ENCODE measurements around the gene ANKHD1. TPM values are rescaled to one million over a fixed set of nuclear protein-coding genes. Genes with fewer than 3 reads are reported as not detected.

Gene ANKHD1
- total and polyA plus RNA-seq, 9 donors, result 48.3 to 141 (median 110) TPM

DNA sequence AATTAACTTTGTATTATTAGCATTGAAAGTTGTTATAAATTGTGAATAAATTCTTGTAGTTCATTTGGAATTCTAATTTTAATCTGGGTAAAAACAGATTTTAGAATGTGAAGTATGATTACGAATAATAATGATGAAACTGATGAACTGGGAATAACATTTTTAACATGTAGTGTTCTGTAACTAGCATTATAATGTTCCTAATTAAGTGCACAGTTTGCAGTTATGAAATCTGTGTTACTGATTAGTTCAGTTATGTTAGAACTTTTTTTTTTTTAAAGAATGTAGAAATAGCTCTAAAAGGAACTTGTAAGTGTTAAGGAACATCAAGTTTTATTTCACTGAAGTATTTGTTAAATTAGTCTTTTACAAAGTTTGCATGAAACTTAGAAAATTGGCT, 97.0 kb downstream of the ANKHD1 start:
- no peak overlapping the region for H3K4me3 ChIP-seq
- intact Hi-C loops (cut with DNase I), result no loop called here
- no peaks in the 10 kb centered on the region for H3K36me3 ChIP-seq
- TF ChIP-seq, protein P1, sequence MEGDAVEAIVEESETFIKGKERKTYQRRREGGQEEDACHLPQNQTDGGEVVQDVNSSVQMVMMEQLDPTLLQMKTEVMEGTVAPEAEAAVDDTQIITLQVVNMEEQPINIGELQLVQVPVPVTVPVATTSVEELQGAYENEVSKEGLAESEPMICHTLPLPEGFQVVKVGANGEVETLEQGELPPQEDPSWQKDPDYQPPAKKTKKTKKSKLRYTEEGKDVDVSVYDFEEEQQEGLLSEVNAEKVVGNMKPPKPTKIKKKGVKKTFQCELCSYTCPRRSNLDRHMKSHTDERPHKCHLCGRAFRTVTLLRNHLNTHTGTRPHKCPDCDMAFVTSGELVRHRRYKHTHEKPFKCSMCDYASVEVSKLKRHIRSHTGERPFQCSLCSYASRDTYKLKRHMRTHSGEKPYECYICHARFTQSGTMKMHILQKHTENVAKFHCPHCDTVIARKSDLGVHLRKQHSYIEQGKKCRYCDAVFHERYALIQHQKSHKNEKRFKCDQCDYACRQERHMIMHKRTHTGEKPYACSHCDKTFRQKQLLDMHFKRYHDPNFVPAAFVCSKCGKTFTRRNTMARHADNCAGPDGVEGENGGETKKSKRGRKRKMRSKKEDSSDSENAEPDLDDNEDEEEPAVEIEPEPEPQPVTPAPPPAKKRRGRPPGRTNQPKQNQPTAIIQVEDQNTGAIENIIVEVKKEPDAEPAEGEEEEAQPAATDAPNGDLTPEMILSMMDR (IDR thresholded peaks at IDR 0.05), result no peak
- no peak for TF ChIP-seq POLR2A (IDR thresholded peaks at IDR 0.05)
- no peak for TF ChIP-seq EP300 (IDR thresholded peaks at IDR 0.05)
- WGBS, 3 donors, result 55 to 80% (median 62%) methylated on average over 1 of the region's 1 CpG
- no peaks in the 10 kb centered on the region for H3K4me1 ChIP-seq (ENCODE audit: insufficient read depth)
- no peak for DNase-seq
- H3K9me3 ChIP-seq, result no peaks in the 10 kb centered on the region
- H3K27ac ChIP-seq, result no peak overlapping the region
- H3K27me3 ChIP-seq, result no peaks in the 10 kb centered on the region

DNA sequence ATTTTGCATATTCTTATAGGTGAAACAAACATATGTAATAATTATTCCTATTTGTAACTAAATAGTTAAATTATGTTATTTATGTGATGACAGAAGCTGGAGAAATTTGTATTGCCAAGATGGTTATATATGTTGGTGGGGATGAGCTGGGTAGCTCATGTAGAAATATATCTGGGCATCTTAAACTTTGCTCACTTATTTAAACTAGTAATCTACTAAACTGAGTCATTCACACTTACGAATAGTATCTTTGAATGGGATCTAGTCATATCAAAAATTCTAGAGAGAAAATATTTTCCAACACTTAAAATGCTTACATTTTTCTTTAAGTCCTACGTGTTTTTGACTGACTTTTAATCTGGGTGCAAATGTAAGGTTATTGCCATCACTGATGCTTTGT, 101.2 kb downstream of the ANKHD1 start:
- TF ChIP-seq POLR2A (IDR thresholded peaks at IDR 0.05), result no peak
- no peak for TF ChIP-seq EP300 (IDR thresholded peaks at IDR 0.05)
- TF ChIP-seq, protein P1 (IDR thresholded peaks at IDR 0.05), result no peak
- no peaks in the 10 kb centered on the region for H3K36me3 ChIP-seq
- no peaks in the 10 kb centered on the region for H3K4me1 ChIP-seq (ENCODE audit: insufficient read depth)
- no peaks in the 10 kb centered on the region for H3K27me3 ChIP-seq
- WGBS, 3 donors, result 92 to 97% (median 94%) methylated on average over 2 of the region's 2 CpGs
- H3K4me3 ChIP-seq, result no peak overlapping the region
- H3K9me3 ChIP-seq, result no peaks in the 10 kb centered on the region
- intact Hi-C loops (cut with DNase I), result no loop called here
- DNase-seq, result no peak
- no peak overlapping the region for H3K27ac ChIP-seq

DNA sequence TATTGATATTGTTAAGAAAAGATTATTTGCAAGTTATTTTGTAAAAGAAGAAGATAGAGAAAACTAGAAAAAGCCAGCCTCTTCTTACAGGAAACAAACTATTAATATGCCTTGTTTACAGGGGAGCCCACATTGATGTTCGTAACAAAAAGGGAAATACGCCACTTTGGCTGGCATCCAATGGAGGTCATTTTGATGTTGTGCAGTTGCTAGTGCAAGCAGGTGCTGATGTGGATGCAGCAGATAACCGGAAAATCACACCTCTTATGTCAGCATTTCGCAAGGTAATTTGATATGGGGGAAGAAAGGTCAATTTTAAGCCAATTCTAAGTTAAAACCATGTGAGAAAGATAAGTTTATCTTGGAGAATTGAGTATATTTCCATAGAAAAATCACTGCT, 108.3 kb downstream of the ANKHD1 start:
- Histone ChIP-seq H3K9me3 (no peaks in the 10 kb centered on the region), H3K27ac (no peak overlapping the region), H3K4me3 (no peak overlapping the region), H3K4me1 (ENCODE audit: insufficient read depth) (no peaks in the 10 kb centered on the region), H3K36me3 (no peaks in the 10 kb centered on the region), H3K27me3 (no peaks in the 10 kb centered on the region)
- WGBS, 3 donors, result 65 to 71% (median 65%) methylated on average over 4 of the region's 4 CpGs
- TF ChIP-seq EP300 (IDR thresholded peaks at IDR 0.05) (no peak), POLR2A (IDR thresholded peaks at IDR 0.05) (no peak)
- TF ChIP-seq, protein P1 (IDR thresholded peaks at IDR 0.05), result no peak
- intact Hi-C loops (cut with DNase I), result no loop called here
- no peak for DNase-seq

DNA sequence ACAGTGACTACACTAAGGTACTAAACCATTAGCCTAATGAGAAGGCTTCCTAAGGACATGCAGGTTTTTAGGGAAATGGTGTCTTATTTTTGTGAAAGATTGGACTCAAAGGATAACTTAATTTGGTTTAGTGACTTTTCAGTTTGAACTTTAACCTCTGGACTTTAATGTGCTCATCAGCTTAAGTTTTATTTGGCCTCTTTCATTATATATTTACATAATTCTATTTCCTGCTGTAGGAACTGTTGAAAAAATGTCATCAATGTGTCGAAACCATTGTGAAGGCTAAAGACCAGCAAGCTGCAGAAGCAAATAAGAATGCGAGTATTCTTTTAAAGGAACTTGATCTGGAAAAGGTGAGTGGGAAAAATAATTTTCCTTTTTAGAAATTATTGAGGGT, 111.5 kb downstream of the ANKHD1 start:
- Histone ChIP-seq H3K4me3 (no peak overlapping the region), H3K27me3 (no peaks in the 10 kb centered on the region), H3K4me1 (ENCODE audit: insufficient read depth) (no peaks in the 10 kb centered on the region), H3K9me3 (no peaks in the 10 kb centered on the region), H3K27ac (no peak overlapping the region), H3K36me3 (no peaks in the 10 kb centered on the region)
- 97% methylated on average over 2 of the region's 2 CpGs for WGBS, 3 donors
- intact Hi-C loops (cut with DNase I), result no loop called here
- TF ChIP-seq EP300 (IDR thresholded peaks at IDR 0.05) (no peak), POLR2A (IDR thresholded peaks at IDR 0.05) (no peak)
- TF ChIP-seq, protein P1 (IDR thresholded peaks at IDR 0.05), result no peak
- no peak for DNase-seq

DNA sequence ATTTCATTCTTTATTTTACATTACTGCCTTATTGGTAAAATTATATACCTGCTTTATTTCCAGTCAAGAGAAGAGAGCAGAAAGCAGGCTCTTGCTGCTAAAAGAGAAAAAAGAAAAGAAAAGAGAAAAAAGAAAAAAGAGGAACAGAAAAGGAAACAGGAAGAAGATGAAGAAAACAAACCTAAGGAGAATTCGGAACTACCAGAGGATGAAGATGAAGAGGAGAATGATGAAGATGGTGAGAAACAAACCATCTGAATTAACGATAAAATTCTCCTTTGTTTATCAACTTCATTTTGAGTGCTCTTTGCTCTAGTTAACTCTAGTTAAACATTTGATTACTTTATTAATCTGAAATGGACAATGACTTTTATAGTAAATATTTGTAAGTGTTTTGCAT, 122.4 kb downstream of the ANKHD1 start:
- TF ChIP-seq, protein P1 (IDR thresholded peaks at IDR 0.05), result no peak
- no peak for TF ChIP-seq POLR2A (IDR thresholded peaks at IDR 0.05)
- no peak for TF ChIP-seq EP300 (IDR thresholded peaks at IDR 0.05)
- DNase-seq, result no peak
- no peaks in the 10 kb centered on the region for H3K27me3 ChIP-seq
- H3K36me3 ChIP-seq, result no peaks in the 10 kb centered on the region
- intact Hi-C loops (cut with DNase I), result no loop called here
- H3K4me1 ChIP-seq (ENCODE audit: insufficient read depth), result no peaks in the 10 kb centered on the region
- no peaks in the 10 kb centered on the region for H3K9me3 ChIP-seq
- 78 to 87% (median 85%) methylated on average over 2 of the region's 2 CpGs for WGBS, 3 donors
- no peak overlapping the region for H3K4me3 ChIP-seq
- no peak overlapping the region for H3K27ac ChIP-seq

Measured in ovary (tissue), 9 donors.